Hematopoietic multipotent progenitor cell (in vitro differentiated cells): ENCODE results near the gene COL28A1. TPM values are rescaled to one million over a fixed set of nuclear protein-coding genes. Genes with fewer than 3 reads are reported as not detected.
"Not testable (repeated sequence)": the region's sequence is repeated elsewhere in the genome, so short reads cannot be mapped to it uniquely, and the experiment has no call there.

Source experiments
- DNase-seq, 3 donors: peaks; one replicate each; pipeline ENCODE4 v3.0.0-alpha.2; 2011 to 2015; ENCODE audit warnings: low read depth in 2 of 3, low spot score in 2 of 3
- total RNA-seq: library from RNA; depleted of rRNA; stranded (reverse); fragments of >200 nt; gene quantifications from one replicate; pipeline ENCODE4 v1.2.3, GENCODE V29; 2012

Gene COL28A1
- total RNA-seq, 1 donor = under 0.01 TPM

DNA sequence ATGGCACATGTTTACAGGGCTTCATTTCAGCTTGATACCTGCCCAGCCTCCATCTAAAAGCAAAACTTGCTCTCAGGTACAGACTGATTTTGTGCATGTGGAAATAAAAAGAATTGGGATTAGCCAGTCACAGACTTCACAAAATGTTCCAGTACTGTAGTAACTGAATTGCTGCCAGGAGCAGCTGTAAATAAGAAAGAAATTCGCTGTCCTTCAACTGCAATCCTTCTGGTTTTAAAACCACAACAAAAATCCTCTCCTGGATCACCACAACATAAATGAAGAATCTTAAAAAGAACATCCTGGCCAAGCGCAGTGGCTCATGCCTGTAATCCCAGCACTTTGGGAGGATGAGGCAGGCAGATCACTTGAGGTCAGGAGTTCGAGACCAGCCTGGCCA is 27.1 kb upstream of the COL28A1 start:
- no peak for DNase-seq

DNA sequence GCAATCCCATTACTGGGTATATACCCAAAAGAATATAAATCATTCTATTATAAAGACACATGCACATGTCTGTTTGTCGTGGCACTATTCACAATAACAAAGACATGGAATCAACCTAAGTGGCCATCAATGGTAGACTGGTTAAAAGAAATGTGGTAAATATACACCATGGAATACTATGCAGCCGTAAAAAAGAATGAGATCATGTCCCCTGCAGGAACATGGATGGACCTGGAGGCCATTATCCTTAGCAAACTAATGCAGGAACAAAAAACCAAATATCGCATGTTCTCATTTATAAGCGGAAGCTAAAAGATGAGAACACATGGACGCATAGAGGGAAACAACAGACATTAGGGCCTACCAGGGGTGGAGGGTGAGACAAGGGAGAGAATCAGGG is 25.9 kb upstream of the COL28A1 start:
- not testable (repeated sequence) for DNase-seq

DNA sequence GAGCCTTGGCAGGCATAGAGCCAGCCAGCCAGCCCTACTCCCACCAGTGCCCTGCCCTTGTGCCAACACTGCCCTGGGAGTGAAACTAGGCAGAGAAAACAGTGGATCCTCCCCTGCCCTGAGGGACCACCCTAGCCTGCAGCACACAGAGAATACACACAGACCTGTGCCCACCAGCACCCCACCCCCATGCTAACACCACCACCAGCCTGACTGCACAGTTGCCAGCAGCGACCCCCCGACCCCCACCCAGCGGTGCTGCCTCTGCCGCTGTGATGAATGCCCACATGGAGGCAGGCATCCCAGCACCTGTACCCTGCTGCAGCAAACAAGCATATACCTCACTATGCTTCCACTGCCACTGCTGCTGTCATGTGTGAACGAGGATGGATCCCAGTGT is 21.6 kb upstream of the COL28A1 start:
- no peak for DNase-seq

DNA sequence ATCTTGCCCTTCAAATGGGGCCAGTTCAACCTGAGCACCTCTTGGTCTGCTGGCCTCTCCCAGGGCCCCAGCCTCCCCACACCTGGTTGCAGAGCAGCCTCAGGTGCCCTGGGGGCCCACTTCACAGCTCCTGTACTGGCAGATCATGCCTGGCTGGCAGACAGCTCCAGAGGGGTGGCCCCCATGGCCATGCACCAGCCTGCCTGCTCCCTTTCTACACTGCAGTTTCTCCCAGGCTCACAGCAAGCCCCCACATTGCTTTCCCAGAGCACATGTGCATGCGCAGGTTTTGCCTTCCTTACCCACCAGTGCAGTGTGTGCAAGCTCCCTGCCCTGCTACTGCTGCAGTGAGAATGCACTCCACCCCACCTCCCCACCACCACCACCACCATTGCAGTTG is 21.2 kb upstream of the COL28A1 start:
- no peak for DNase-seq

DNA sequence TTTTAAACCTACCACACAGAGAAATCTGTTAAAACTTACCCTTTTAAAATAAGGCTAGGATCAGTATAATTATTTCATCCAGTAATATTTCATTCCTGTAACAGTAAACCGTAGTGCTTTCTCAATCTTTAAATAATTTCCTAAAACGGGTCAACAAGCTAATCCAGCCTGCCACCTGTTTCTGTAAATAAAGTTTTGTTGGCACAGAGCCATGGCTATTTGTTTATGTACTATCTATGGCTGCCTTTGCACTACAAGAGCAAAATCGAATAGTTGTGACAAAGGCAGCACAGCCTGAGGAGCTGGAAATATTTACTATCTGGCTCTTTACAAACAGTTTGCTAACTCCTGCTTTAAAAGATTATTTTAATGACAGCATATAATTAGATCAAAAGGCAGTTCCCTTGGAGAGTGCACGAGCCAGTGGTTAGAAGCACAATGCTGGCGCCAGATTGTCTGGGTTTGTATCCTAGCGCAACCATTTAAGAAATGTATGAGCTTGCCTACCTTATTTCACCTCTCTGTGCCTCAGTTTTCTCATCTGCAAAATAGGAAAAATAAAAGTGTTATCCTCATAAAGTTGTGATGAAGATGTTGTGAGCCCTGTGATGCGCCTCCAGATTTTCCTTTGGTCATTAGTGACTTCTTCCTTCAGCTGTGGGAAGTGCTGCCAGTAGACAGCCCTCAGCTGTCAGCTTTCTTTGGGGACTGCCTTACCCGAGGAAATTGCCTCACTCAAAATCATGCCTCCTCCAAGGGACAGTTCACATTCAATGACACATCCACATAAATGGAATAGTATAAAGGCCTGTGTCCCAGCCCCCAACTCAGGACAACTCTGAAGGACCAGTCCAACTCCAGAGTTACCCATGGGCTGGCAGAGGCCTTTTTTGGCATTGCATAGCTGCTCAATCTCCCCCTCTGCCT is 19.2 kb upstream of the COL28A1 start:
- DNase-seq = no peak

DNA sequence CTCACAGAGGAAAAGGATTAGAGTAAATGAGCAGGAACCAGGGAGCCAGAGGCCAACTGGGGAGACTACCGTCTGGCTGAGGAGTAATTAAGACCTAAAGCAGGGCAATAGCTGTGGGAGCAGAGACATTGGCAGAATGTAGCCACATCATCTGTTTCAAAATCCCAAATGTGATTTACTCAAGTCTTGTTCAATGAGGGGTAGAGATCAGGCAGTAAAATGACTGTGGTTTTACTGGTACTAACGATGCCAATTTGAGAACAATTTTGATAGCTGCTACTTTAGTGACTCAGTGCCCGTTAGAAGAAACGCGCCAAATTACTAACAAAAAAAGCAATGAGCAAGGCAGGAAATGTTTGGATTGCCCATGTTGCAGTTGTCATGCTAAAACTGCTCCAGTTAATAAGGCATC is 18.4 kb upstream of the COL28A1 start:
- DNase-seq = no peak

DNA sequence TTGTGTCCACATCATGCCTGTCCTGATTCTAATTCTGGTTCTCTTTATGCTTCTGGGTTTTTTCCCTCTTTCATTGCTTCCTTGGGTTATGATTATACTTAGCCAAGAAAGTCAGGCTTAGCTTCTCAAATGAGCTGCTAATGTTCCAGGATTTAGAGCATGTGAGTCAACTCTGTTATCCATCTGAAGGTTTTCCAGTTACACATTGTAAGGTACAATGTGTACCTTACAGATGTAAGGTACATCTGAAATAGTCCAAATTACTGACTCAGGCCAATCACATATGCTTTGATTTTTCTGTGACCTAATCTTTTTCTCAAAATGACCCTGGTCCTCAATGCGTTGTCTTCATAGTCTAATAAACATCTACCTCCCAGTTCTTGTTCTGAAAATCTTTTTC is 17.7 kb upstream of the COL28A1 start:
- DNase-seq = no peak

DNA sequence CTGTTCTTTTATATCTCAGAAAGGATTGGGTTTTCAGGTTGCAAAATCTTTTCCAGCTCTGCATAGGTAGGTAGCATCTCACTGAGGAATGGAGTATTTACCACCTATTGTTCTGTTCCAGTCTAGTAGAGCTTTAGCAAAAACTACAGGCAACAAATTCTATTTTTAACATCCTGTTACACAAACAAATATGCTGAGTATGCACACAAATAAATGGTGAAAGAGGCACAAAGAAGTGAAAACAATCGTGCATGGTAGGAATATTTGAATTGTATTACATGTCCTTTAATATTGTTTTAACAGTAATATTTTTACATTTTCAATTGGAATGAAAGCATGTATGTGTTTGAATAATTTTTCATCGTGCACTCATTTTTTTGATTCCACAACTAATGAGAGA is 16.5 kb upstream of the COL28A1 start:
- DNase-seq = no peak

DNA sequence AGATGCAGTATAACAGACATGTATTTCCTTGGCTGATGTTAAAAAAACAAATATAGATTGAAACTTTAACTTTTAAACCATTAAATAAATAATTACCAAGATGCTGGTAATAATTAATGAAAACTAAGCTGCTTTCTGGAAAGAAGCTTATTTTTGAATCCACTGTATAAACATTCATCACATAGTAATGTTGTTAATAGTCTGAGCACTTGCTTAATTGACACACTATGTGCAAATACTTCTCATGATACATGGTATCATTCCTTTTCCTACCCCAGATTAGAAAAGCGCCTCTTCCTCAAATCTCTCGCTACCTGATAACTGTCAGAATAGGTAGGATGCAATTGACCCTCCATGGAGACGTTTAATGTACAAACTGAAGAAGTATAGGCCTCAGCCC is 15.0 kb upstream of the COL28A1 start:
- no peak for DNase-seq

DNA sequence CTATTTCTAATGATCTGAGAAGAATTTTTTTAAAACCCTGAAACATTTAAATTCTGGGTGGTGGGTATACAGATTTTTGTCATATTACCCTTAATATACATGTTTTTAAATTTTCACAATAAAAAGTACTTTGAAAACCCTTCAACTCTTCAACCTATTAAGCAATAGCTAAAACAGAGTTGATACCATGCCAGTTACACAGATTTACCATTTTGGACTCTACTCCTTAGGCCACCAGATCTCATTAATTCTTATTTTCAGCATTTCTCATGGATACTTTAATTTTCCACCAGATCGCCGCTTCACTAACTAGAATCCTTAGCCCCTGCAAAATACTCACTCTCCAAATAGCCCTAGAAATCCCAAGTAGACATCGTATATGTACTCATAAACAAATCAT is 12.7 kb upstream of the COL28A1 start:
- DNase-seq = no peak

DNA sequence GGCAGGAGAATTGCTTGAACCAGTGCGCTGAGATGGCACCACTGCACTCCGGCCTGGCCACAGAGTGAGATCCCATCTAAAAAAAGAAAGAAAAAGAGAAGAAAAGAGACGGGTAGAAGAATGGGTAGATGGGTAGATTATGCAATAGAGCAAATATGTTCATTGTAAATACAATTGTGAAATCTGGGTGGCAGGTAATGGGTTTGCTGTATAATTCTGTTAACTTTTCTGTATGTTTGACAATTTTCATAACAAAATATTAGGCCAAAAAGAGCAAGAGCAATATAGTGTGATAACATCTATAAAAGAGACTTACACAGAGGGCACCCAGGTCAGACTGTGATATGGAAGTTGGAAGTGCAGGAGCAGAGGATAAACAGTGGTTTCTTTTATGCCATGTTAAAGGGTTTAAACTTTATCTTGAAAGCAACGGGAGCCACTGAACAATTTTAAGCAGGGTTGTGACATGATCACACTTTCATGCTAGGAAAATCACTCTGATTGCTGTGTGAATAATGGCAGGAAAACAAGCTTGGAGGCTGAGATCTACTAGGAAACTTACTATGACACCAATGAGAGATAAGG is 6.7 kb upstream of the COL28A1 start:
- no peak for DNase-seq

DNA sequence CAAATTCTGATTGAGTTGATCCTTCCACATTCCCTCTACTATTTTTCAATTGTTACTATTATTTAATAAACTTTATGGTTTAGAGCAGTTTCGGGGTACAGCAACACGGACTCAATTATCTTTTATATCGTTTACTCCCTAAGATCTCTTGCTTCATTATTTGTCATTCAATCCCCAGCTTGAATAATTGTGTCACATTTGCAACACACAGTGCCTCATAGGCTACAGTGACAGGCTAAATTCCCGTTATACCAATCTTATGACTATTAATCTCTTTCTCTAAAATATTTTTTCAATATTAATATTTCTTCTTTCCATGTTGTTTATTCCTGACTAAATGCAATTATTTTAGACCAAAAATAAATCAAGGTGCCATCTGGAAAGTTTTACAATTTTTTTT is 4.0 kb upstream of the COL28A1 start:
- no peak for DNase-seq

DNA sequence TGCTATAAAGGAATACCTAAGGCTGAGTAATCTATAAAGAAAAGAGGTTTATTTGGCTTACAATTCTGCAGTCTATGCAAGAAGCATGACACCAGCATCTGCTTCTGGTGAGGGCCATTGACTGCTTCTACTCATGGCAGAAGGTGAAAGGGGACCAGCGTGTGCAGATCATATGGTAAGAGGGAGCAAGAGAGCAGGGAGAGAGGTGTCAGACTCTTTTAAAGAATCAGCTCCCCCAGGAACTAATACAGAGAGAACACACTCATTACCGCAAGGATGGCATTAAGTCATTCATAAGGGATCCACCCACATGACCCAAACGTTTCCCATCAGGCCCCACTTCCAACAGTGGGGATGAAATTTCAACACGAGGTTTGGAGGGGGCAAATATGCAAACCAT is 3.5 kb upstream of the COL28A1 start:
- DNase-seq = no peak

DNA sequence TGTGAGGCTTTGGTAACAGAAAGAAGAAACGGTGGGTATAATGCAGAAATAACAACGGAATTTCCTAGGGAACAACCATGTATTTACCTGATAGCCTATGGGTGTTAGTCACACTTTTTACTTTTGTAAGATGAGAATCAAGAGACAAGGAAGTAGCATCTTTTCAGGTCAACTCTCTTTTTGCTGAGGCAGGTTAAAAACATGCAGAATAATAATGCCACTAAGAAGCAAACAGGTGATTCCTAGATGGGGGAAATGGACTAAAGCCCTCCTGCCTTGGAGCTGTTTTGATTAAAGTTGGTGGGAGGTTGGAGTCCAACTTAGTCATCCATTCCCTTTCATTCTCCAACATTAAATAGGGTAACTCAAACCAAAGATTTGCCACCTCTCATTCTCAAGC is 2.0 kb upstream of the COL28A1 start:
- DNase-seq = no peak

DNA sequence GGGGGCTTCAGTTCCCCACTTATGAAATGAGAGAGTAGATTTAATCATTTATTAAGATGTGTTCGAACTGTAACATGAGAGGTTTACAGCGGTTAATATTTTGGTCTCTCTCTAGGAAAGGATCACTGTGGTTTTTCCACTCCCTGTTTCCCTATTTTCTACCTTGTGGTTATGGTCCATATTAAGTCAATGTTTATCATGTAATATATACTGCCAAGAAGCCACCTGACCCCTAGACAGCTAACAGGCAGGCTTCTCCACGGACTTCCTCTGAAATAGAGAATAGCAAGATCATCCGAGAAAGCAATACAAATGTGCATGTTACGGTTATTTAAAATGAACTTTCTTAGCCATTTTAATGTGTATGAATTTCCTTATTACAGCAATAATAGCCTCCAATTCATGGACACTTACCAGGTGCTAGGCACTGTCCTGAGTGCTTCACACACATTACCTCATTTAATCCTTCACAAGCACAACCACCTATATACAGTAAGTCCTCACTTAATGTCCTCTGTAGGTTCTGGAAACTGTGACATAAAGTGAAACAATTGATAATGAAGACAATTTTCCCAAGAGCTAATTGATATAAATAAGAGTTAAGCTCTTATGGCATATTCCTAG is 835 bp upstream of the COL28A1 start:
- no peak for DNase-seq

DNA sequence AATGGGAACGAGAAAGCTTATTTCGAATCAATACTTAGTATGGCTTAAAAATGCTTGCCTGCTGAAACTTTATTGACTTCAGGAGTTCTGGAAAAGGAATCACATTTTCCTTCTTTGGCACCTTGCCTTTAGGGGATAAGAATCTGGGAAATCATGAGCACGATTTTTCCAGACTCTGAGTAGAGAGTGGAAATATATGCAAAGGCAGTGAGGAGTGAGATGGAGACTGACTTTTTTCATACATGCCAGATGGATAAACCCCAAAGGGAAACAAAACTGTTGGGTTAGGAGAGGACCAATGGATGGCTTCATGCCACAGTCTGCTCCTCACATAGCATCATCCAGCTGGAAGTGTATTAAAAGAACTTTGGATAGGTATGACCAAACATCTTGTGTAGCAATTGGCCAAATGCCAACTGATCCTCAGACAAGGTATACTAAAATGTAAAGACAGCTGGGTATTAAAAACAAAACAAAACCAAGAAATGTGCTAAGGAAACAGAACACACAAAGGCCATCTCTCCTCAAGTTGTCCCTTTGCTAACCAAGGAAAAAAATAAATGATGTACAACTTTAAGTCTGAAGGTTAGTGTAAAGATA is 1.7 kb downstream of the COL28A1 start:
- DNase-seq = no peak

DNA sequence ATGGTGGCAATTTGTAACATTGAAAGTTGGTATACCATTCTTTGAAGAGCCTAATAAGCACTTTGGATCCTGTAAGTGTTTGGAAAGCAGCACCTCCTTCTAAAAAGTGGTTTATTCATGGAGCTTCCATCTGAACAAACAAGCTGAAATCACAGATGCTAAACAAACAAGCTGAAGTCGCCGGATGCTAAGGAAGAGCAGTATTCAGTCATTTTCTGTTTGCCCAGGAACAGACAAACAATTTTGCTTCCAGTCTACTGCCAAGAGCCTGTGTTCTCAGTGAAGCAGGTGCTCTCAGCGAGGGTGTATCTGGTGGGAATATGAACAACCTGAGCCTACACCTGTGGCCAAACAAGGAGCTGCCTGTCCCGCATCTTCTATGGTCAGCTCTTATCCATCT is 6.3 kb downstream of the COL28A1 start:
- DNase-seq = no peak

DNA sequence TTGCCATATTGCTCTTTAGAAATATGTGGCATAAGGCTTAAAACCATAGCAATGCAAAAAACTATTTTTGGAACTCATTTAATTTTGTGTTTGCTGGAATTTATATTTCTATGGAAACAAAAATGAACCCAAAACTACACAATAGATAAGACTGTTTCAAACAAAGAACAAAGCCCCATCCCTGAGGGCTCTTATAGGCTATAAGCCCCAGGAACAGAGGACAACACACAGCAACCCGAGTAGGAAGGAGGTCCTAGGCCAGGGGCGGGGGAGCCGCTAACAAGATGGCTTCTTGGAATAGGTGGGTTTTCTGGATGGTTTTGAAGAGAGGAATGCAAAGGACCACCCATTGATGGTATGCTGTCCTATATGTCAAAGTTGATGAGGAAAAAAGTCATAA is 8.6 kb downstream of the COL28A1 start:
- DNase-seq = no peak

DNA sequence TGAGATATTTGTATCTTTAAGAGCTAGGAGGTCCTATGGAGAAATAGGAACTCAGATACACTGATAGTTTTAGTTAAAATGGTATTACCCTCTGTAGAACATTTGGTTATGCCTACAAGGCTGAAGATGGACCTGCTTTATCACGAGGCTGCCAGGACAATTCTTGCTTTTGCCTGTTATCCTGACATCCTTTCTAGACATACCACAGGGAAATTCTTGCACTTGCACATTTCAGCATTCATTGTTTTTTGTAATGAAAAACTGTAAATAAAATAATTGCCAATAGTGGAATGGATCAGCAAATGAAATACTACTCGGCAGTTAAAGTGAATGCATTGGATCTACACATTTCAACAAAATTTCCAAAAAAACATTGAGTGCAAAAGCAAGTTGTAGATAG is 9.7 kb downstream of the COL28A1 start:
- DNase-seq = no peak

DNA sequence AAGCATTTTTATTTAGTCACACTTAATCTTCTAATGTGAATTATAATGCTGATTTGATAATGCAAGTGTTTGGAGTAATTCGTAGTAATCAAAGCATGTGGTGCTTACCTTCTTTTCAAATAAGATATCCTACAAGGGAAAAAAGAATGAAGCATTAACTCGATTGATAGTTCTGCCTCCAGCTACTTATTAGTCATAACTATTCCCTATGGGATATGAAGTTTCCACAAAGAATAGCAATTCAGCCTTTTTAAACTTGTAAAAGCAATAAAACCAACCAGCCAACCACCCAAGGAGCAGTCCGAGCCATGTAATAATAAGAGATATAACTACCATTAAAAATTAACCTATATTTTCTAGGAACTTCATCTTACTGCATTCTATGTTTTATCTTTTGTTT is 11.6 kb downstream of the COL28A1 start:
- no peak for DNase-seq

DNA sequence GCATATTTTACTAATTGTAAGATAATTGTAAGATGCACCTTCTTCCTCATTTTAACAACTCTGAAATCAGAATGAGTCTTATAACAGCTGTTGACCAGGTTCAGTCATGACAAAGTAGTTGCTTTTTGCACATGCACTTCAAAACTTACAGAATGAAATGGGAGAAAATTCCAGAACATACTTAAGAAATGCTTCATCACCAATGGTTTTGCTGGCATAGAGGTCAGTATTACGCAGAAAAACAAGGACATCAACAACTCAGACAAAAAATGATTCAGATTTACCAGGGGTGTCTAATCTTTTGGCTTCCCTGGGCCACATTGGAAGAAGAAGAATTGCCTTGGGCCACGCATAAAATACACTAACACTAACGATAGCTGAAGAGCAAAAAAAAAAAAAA is 13.3 kb downstream of the COL28A1 start:
- no peak for DNase-seq

DNA sequence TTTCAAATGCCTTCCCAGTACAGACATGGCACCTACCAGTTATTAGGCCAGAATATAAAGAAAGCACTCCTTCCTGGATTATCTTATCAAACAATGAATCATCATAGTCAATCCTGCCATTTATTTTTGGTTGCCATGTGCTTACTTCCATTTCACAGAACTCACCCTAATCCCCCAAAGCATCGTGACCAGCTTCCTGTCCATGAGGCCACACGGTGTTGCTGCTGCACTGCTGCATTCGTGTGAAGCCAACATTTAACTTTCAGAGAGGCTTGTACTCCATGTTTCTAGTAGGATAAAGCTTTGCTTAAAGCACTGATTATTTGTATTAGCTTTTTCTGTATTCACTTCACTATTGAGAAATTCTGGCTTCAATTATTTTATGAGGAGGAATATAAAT is 14.4 kb downstream of the COL28A1 start:
- DNase-seq = peak in 1 of 3 donors; percentile 19
